Measurements from ENCODE around the gene SLC44A4.
A peak's percentile ranks its signal among the peaks of the same experiment; 100 is the strongest.
"Not testable (repeated sequence)": the region's sequence is repeated elsewhere in the genome, so short reads cannot be mapped to it uniquely, and the experiment has no call there.

SLC44A4 gene

GRCh38 chr6:31817929-31818511 is 60.8 kb downstream of the SLC44A4 start:
- H3K4me1 Mint-ChIP-seq = peaks cover 59% of the 10 kb centered on the region
- peak overlapping the region; percentile 85 to 91 for H3K4me3 Mint-ChIP-seq
- H3K27ac Mint-ChIP-seq = peak overlapping the region; percentile 89 to 91
- not testable (repeated sequence) for DNase-seq, H3K27me3 Mint-ChIP-seq, H3K9me3 Mint-ChIP-seq, ATAC-seq

GRCh38 chr6:31817133-31817928 is 61.5 kb downstream of the SLC44A4 start:
- Mint-ChIP-seq H3K27ac (peak overlapping the region; percentile 89 to 91), H3K4me1 (peaks cover 59% of the 10 kb centered on the region), H3K4me3 (peak overlapping the region; percentile 85 to 91)
- DNase-seq (peak in 1 of 2 donors; percentile 34), ATAC-seq (peak; percentile 54)
- not testable (repeated sequence) for H3K9me3 Mint-ChIP-seq, H3K27me3 Mint-ChIP-seq

GRCh38 chr6:31815025-31815838 is 63.6 kb downstream of the SLC44A4 start, which contains the start of the genes HSPA1A and HSPA1L:
HSPA1A (plus strand) TSS chr6:31815543; CDS start chr6:31815757, 214 bp downstream.
HSPA1L (minus strand) TSS chr6:31815283; CDS start chr6:31811972, 3,311 bp downstream.
- DNase-seq = peak; percentile 57 to 65
- H3K27ac Mint-ChIP-seq = peak within 1 kb of the TSS; percentile 82 to 95
- peak; percentile 39 for ATAC-seq
- H3K9me3 Mint-ChIP-seq = no peaks in the 10 kb centered on the region
- H3K4me3 Mint-ChIP-seq = peak within 1 kb of the TSS; percentile 96 to 98
- H3K4me1 Mint-ChIP-seq = peaks cover 48% of the 10 kb centered on the region
- H3K27me3 Mint-ChIP-seq = no peaks in the 10 kb centered on the region

GRCh38 chr6:31814677-31815024 is 64.1 kb downstream of the SLC44A4 start:
- Mint-ChIP-seq H3K27me3 (no peaks in the 10 kb centered on the region), H3K27ac (peak overlapping the region; percentile 71 to 95), H3K9me3 (no peaks in the 10 kb centered on the region), H3K4me1 (peaks cover 43% of the 10 kb centered on the region), H3K4me3 (peak overlapping the region; percentile 96 to 98)
- DNase-seq = peak in 1 of 2 donors; percentile 62
- ATAC-seq = peak; percentile 46

GRCh38 chr6:31813465-31813849 is 65.3 kb downstream of the SLC44A4 start:
- peak overlapping the region in 1 of 2 donors; percentile 96 for H3K4me3 Mint-ChIP-seq
- ATAC-seq (no peak), DNase-seq (no peak)
- peak overlapping the region in 1 of 2 donors; percentile 93 for H3K27ac Mint-ChIP-seq
- H3K9me3 Mint-ChIP-seq = no peaks in the 10 kb centered on the region
- peaks cover 37% of the 10 kb centered on the region for H3K4me1 Mint-ChIP-seq
- no peaks in the 10 kb centered on the region for H3K27me3 Mint-ChIP-seq

Measured in stimulated activated naive CD8-positive, alpha-beta T cell treated with anti-CD3 and anti-CD28 coated beads, Interleukin-15, amount 100 ng/mL, for 72 hours (primary cell).